ENCODE data around the gene PSMD2.

GRCh38 chr3:184339001-184339400 lies 40.0 kb downstream of the PSMD2 start:
- TF ChIP-seq CTCF (IDR thresholded peaks at IDR 0.05; ENCODE audit: extremely low read depth in 1 of 2, insufficient read depth in 1 of 2, low read depth in 1 of 2, low read length in 2 of 2) (no peak), EZH2 (IDR thresholded peaks at IDR 0.05; ENCODE audit: borderline replicate concordance, low read depth, low read length, severe bottlenecking) (no peak), POLR2AphosphoS5 (IDR thresholded peaks at IDR 0.05; ENCODE audit: insufficient read depth, low read depth, low read length) (no peak), POLR2A (IDR thresholded peaks at IDR 0.05; ENCODE audit: low read depth, low read length) (no peak), FOS (IDR thresholded peaks at IDR 0.05; ENCODE audit: borderline replicate concordance, insufficient read depth, low read length) (no peak)

Data from endothelial cell of umbilical vein (primary cell).